ENCODE measurements around the gene ANKRD45. TPM values are rescaled to one million over a fixed set of nuclear protein-coding genes. Genes with fewer than 3 reads are reported as not detected.
A peak's percentile ranks its signal among the peaks of the same experiment; 100 is the strongest.

ANKRD45 gene
- 0.87 TPM for total RNA-seq
- long read RNA-seq = 0 reads

DNA sequence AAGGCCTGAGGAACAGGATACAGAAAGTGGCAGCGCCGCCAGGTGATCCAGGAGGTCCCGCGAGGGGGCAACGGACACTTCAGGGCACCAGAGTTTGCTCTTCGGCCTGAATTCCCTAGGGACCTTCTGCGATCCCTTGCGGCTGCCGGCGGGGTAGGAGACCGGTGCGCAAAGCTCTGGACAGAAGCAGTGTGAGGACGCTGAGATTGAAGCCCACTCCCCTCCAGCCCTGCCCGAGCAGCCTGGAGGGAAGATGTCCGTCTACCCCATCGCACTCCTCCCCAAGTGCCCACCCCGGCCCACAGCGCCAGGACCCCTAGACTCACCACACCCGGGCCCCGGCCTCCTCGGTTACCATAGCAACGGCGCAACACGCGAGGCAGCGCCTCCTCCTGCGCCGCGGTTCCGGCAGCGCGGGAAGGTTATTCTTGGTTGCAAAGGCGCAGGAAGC, at the start of gene ANKRD45:
Gene ANKRD45, minus strand, starts transcription at position 361 of the 451 bp plus-strand sequence. CDS start 10,433 bp downstream, outside the sequence.
- Histone ChIP-seq H3K9me3 (no peaks in the 10 kb centered on the region), H3K4me3 (peak within 1 kb of the TSS; percentile 45), H3K36me3 (no peaks in the 10 kb centered on the region), H3K4me1 (no peaks in the 10 kb centered on the region), H3K27me3 (peaks cover 23% of the 10 kb centered on the region), H3K27ac (no peak within 1 kb of the TSS)
- intact Hi-C loops (cut with DNase I) = no loop called here
- DNase-seq = peak; percentile 73
- TF ChIP-seq CTCF (IDR thresholded peaks at IDR 0.05) = no peak
- peak; percentile 71 for ATAC-seq

DNA sequence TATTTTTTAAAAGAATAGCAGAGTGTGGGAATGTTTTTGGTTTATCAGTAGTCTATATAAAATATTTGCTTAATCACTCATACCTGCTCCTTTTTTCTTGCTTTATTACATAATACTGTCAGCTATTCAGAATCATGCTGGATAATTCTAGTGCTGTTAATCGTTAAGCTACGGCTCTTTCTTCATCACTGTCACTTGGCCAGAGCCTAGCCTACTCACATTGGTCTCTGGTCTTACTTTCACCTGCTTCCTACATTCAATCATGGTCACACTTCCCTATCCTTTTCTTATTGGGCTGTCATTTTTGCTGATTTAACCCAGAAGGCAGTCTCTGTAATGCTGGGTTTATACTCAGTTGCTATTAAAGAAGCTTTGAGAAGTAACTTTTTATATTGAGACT, 47.6 kb upstream of the ANKRD45 start:
- TF ChIP-seq CTCF (IDR thresholded peaks at IDR 0.05) = no peak
- Histone ChIP-seq H3K27ac (no peak overlapping the region), H3K27me3 (no peaks in the 10 kb centered on the region), H3K4me3 (no peak overlapping the region), H3K4me1 (peaks cover 28% of the 10 kb centered on the region), H3K36me3 (peaks cover 8% of the 10 kb centered on the region), H3K9me3 (no peaks in the 10 kb centered on the region)
- peak; percentile 38 for ATAC-seq
- intact Hi-C loops (cut with DNase I) = no loop called here
- no peak for DNase-seq

DNA sequence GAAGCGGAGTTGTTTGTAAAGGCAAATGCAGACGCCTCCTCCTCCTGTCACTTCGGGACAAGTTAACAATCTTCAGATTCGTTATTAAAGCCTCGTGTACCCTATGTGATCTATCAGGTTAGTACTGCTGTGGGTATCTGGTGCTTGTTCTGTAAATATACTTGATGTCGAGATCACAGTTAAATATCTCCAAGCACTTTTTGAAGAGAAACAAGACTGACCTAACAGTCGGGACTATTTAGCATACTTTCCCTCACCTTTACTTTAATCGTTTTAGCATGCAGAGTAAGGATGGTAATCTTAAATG, 45.8 kb upstream of the ANKRD45 start:
- intact Hi-C loops (cut with DNase I) = no loop called here

DNA sequence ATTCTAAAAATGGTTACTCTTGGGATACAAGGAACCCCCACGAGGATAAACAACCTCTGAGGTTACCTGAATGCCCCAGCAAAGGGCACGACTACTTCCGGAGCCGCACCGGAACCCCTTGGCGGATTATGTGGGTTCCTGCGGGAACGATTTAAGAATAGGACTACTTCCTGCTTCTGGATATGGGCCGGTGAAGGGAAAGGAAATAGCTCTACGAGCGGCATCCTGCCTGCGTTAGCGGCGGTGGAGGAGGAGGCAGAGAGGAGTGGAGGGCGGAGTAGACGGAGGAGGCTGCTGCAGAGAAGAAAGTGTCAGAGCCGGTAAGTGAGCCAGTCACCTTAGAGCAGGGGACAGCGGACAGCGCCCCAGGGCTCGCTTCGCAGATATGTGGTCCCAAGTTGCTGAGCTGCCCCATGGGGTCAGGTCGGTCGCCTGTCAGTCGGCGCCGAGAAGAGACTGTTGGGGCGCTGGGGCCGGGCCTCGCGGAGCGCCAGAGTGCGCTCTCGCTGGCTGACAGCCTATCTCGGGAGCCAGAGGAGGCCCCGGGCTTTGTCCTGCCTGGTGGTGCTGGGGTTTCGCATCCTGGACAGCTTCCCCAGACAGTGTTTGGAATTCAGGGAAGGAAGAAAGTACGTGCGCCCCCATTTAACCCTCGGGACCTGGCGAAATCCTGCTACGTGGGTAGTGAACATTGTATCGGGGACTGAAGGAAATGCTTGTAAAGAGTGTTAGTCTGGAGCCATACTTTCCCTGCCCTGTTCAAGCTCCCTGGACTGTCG, 45.3 kb upstream of the ANKRD45 start, which contains the start of gene KLHL20:
Gene KLHL20, plus strand, starts transcription at position 223 of the 779 bp plus-strand sequence. CDS start 1,063 bp downstream, outside the sequence.
- Histone ChIP-seq H3K4me3 (peak within 1 kb of the TSS; percentile 88), H3K9me3 (no peaks in the 10 kb centered on the region), H3K27me3 (peaks cover 12% of the 10 kb centered on the region), H3K36me3 (peaks cover 6% of the 10 kb centered on the region), H3K27ac (peak within 1 kb of the TSS; percentile 94), H3K4me1 (peaks cover 28% of the 10 kb centered on the region)
- ATAC-seq (peak; percentile 99), DNase-seq (peak; percentile 88)
- TF ChIP-seq CTCF (IDR thresholded peaks at IDR 0.05) = no peak
- intact Hi-C loops (cut with DNase I) = no loop called here

More for the DNA sequence above, 45.8 kb upstream of the ANKRD45 start:
- Histone ChIP-seq H3K27me3 (peaks cover 8% of the 10 kb centered on the region), H3K4me3 (peak overlapping the region; percentile 88), H3K4me1 (peaks cover 28% of the 10 kb centered on the region), H3K36me3 (peaks cover 6% of the 10 kb centered on the region), H3K27ac (peak overlapping the region; percentile 94), H3K9me3 (no peaks in the 10 kb centered on the region)
- no peak for TF ChIP-seq CTCF (IDR thresholded peaks at IDR 0.05)
- ATAC-seq (no peak), DNase-seq (no peak)

GRCh38 chr1:173714441-173714758, 44.7 kb upstream of the ANKRD45 start:
- peak overlapping the region; percentile 94 for H3K27ac ChIP-seq
- H3K27me3 ChIP-seq = peaks cover 12% of the 10 kb centered on the region
- ATAC-seq (no peak), DNase-seq (no peak)
- H3K9me3 ChIP-seq = no peaks in the 10 kb centered on the region
- peaks cover 6% of the 10 kb centered on the region for H3K36me3 ChIP-seq
- intact Hi-C loops (cut with DNase I) = no loop called here
- peak overlapping the region; percentile 88 for H3K4me3 ChIP-seq
- H3K4me1 ChIP-seq = peaks cover 28% of the 10 kb centered on the region
- no peak for TF ChIP-seq CTCF (IDR thresholded peaks at IDR 0.05)

Measured in upper lobe of right lung (tissue), 1 donor.